HG03520 (cell line): ENCODE results near the gene HBA2.
"Not testable (repeated sequence)": the region's sequence is repeated elsewhere in the genome, so short reads cannot be mapped to it uniquely, and the experiment has no call there.

ENCODE experiments used
- ATAC-seq: cut with Tn5 transposase; IDR thresholded peaks from one replicate; pipeline ENCODE4 v1.9.1; 2021; ENCODE audit warnings: mild to moderate bottlenecking, moderate library complexity; ENCODE audit not compliant: unreplicated experiment

HBA2 gene

GRCh38 chr16:173928-174769 lies 1.5 kb downstream of the HBA2 start:
- ATAC-seq, result not testable (repeated sequence)

DNA sequence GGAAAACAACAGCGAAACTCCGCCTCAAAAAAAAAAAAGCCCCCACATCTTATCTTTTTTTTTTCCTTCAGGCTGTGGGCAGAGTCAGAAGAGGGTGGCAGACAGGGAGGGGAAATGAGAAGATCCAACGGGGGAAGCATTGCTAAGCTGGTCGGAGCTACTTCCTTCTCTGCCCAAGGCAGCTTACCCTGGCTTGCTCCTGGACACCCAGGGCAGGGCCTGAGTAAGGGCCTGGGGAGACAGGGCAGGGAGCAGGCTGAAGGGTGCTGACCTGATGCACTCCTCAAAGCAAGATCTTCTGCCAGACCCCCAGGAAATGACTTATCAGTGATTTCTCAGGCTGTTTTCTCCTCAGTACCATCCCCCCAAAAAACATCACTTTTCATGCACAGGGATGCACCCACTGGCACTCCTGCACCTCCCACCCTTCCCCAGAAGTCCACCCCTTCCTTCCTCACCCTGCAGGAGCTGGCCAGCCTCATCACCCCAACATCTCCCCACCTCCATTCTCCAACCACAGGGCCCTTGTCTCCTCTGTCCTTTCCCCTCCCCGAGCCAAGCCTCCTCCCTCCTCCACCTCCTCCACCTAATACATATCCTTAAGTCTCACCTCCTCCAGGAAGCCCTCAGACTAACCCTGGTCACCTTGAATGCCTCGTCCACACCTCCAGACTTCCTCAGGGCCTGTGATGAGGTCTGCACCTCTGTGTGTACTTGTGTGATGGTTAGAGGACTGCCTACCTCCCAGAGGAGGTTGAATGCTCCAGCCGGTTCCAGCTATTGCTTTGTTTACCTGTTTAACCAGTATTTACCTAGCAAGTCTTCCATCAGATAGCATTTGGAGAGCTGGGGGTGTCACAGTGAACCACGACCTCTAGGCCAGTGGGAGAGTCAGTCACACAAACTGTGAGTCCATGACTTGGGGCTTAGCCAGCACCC lies 2.6 kb downstream of the HBA2 start:
- no peak for ATAC-seq

DNA sequence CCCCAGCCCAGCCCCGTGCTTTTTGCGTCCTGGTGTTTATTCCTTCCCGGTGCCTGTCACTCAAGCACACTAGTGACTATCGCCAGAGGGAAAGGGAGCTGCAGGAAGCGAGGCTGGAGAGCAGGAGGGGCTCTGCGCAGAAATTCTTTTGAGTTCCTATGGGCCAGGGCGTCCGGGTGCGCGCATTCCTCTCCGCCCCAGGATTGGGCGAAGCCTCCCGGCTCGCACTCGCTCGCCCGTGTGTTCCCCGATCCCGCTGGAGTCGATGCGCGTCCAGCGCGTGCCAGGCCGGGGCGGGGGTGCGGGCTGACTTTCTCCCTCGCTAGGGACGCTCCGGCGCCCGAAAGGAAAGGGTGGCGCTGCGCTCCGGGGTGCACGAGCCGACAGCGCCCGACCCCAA lies 3.3 kb downstream of the HBA2 start:
- not testable (repeated sequence) for ATAC-seq

- not testable (repeated sequence) for ATAC-seq
These were observed 4.1 kb downstream of the HBA2 start, which contains the start of gene HBA1 for GRCh38 chr16:176477-177382. HBA1 (plus strand) TSS chr16:176680; CDS start chr16:176717, 37 bp downstream.

- no peak for ATAC-seq
These were observed 4.7 kb downstream of the HBA2 start for GRCh38 chr16:177394-177822.

DNA sequence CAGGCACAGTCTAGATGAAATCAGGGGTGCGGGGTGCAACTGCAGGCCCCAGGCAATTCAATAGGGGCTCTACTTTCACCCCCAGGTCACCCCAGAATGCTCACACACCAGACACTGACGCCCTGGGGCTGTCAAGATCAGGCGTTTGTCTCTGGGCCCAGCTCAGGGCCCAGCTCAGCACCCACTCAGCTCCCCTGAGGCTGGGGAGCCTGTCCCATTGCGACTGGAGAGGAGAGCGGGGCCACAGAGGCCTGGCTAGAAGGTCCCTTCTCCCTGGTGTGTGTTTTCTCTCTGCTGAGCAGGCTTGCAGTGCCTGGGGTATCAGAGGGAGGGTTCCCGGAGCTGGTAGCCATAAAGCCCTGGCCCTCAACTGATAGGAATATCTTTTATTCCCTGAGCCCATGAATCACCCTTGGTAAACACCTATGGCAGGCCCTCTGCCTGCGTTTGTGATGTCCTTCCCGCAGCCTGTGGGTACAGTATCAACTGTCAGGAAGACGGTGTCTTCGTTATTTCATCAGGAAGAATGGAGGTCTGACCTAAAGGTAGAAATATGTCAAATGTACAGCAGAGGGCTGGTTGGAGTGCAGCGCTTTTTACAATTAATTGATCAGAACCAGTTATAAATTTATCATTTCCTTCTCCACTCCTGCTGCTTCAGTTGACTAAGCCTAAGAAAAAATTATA lies 5.4 kb downstream of the HBA2 start:
- ATAC-seq, result no peak

DNA sequence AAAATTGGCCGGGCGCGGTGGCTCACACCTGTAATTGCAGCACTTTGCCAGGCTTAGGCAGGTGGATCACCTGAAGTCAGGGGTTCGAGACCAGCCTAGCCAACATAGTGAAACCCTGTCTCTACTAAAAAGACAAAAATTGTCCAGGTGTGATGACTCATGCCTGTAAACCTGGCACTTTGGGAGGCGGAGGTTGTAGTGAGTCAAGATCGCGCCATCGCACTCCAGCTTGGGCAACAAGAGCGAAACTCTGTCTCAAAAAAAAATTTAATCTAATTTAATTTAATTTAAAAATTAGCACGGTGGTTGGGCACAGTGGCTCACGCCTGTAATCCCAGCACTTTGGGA lies 6.0 kb downstream of the HBA2 start:
- no peak for ATAC-seq

DNA sequence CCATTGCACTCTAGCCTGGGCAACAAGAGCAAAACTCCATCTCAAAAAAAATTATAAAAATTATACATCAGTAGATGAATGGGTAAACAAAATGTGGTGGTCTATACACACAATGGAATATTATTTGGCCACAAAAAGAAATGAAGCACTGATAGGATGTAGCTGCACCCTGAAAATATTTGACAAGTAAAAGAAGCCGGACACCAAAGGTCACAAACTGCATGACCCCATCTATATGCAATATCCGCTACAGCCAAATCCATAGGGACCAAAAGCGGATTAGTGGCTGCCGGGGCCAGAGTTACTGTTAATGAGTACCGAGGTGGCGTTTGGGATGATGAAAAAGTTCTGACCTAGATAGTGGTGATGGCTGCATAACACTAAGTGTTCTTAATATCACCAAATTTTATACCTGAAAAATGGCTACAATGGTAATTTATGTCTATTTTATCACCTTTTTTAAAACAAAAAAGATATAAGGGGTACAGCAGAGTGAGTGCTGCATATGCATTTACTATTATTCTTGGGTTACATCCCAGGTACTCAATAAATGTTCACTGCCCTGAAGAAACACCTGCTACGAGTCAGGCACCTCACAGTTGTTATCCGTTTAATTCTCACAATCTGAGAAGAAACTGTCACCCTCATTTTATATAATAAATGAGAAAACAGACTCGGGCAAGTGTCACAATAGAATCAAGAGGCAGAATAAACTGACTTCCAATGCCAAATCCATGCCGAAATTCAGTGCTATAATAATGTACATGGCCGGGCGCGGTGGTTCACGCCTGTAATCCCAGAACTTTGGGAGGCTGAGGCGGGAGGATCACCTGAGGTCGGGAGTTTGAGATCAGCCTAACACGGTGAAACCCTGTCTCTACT lies 6.8 kb downstream of the HBA2 start:
- ATAC-seq, result no peak

DNA sequence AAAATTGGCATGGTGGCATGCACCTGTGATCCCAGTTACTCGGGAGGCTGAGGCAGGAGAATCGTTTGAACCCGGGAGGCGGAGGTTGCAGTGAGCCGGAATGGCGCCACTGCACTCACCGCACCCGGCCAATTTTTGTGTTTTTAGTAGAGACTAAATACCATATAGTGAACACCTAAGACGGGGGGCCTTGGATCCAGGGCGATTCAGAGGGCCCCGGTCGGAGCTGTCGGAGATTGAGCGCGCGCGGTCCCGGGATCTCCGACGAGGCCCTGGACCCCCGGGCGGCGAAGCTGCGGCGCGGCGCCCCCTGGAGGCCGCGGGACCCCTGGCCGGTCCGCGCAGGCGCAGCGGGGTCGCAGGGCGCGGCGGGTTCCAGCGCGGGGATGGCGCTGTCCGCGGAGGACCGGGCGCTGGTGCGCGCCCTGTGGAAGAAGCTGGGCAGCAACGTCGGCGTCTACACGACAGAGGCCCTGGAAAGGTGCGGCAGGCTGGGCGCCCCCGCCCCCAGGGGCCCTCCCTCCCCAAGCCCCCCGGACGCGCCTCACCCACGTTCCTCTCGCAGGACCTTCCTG lies 7.5 kb downstream of the HBA2 start, which contains the start of gene HBQ1:
HBQ1 (plus strand) TSS at position 359 of the 575 bp plus-strand sequence; CDS start at position 387, 28 bp downstream.
- no peak for ATAC-seq

- ATAC-seq, result no peak
These were observed 8.2 kb downstream of the HBA2 start for GRCh38 chr16:180681-181564.

- no peak for ATAC-seq
These were observed 8.9 kb downstream of the HBA2 start for GRCh38 chr16:181565-182021.

- no peak for ATAC-seq
These were observed 10.3 kb downstream of the HBA2 start for GRCh38 chr16:183005-183404.

GRCh38 chr16:185213-185612 lies 12.5 kb downstream of the HBA2 start:
- no peak for ATAC-seq

DNA sequence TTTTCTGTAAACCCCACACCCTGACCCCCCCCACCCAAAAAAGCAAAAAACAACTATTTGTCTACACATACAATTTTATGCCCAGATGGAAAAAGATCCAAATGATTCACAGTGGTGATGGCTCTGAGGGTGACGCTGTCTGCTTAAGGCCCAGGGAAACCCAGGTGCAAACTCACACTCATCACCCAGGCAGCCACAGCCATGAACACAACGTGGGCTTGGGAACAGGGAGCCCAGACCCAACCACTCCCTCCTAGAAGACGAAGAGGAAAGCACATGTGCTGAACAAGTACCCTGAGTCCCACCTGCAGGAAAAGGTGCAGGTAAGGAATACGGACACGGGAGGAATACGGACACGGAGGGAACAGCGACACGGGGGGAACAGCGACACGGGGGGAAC lies 13.0 kb downstream of the HBA2 start:
- no peak for ATAC-seq

- no peak for ATAC-seq
These were observed 14.7 kb downstream of the HBA2 start for GRCh38 chr16:187330-187729.

DNA sequence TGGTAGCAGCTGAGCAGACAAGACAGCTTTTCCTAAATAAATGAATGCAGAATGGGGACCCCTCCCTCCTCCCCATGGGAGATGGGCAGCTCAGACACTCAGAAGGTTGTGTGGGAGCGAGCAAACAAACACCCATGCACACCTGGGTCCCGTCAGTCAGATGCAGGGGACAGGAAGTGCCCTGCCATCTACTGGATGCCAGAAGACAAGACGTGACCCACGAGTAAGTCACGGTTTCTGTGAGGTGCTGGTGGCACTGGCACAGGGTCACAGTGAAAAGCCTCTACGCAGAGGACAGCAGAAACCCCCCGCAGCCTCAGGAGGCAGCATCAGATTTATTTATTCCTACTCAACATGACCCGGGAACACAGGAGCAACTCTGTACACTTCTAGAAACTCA lies 16.0 kb downstream of the HBA2 start:
- no peak for ATAC-seq

- ATAC-seq, result no peak
These were observed 17.0 kb downstream of the HBA2 start for GRCh38 chr16:189604-190186.
